ENCODE results near the gene RASL10A. TPM values are rescaled to one million over a fixed set of nuclear protein-coding genes. Genes with fewer than 3 reads are reported as not detected.

The RASL10A gene
- total and polyA plus RNA-seq, 2 donors from 2014 or later: 0.73 to 1.2 TPM

GRCh38 chr22:29313126-29313575 lies 2.3 kb downstream of the RASL10A start:
- FAIRE-seq: no peak
- TF ChIP-seq, protein P1, sequence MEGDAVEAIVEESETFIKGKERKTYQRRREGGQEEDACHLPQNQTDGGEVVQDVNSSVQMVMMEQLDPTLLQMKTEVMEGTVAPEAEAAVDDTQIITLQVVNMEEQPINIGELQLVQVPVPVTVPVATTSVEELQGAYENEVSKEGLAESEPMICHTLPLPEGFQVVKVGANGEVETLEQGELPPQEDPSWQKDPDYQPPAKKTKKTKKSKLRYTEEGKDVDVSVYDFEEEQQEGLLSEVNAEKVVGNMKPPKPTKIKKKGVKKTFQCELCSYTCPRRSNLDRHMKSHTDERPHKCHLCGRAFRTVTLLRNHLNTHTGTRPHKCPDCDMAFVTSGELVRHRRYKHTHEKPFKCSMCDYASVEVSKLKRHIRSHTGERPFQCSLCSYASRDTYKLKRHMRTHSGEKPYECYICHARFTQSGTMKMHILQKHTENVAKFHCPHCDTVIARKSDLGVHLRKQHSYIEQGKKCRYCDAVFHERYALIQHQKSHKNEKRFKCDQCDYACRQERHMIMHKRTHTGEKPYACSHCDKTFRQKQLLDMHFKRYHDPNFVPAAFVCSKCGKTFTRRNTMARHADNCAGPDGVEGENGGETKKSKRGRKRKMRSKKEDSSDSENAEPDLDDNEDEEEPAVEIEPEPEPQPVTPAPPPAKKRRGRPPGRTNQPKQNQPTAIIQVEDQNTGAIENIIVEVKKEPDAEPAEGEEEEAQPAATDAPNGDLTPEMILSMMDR (IDR thresholded peaks at IDR 0.05; ENCODE audit: borderline replicate concordance, extremely low read depth, insufficient read depth): peak; percentile 50
- peaks cover 16% of the 10 kb centered on the region for H3K27me3 ChIP-seq (ENCODE audit: control insufficient read depth, insufficient read depth, low read length)
- no peak overlapping the region for H3K4me3 ChIP-seq (ENCODE audit: low read length in 3 of 3)
- H3K4me1 ChIP-seq (ENCODE audit: control insufficient read depth in 2 of 3, insufficient read depth in 2 of 3, low read depth in 1 of 3, low read length in 3 of 3): peaks cover 0 to 36% (median under 1%) of the 10 kb centered on the region in 3 donors
- DNase-seq: peak in 4 of 5 donors; percentile 59 to 78 (median 75)
- H3K27ac ChIP-seq (ENCODE audit: low read depth in 2 of 2, low read length in 2 of 2): no peak overlapping the region
- intact Hi-C loops (cut with DNase I): no loop called here
- no peak overlapping the region for H3K9ac ChIP-seq (ENCODE audit: low read length in 3 of 3)
- H3K36me3 ChIP-seq (ENCODE audit: control insufficient read depth in 2 of 3, insufficient read depth in 3 of 3, low read length in 3 of 3): no peaks in the 10 kb centered on the region
- no peaks in the 10 kb centered on the region for H3K9me3 ChIP-seq (ENCODE audit: control insufficient read depth in 2 of 3, insufficient read depth in 1 of 3, low read length in 3 of 3)

DNA sequence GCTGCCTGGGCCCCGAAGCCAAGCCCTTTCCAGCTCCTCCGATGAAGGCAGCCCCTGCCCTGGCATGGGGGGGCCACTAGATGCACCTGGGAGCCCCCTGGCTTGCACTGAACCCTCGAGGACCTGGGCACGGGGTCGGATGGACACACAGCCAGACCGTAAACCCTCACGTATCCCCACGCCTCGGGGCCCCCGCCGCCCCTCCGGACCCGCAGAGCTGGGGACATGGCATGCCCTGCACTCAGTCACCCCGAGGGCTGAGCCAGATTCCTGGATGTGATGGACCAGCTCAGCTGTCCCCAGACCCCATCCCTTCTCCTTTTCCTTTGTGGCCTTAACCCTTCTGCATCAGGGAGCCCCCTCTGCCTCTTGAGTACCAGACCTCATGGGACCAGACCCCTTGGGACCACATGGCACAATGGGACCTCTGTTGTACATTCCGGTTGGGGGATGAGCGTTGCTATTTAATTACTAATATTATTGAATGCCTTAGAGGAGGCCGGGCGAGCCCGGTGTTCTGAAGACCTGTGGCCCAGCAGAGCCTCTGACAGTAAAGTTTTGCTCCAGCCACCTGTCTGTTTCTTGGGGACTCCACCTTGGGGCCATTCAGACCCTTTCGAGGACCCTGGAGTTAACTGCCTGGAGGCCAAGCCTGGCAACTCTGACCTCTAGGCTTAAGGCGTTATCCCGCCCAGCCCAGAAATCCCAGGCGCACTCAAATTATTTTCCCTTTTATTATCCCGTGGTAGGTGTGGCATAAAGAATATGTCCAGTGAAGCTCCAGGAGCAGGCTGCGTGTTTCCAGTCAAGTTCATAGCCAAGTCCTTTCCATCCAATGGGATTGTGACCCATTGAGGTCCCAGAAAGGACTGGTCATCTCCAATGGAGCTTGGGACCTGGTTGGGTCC lies 3.0 kb downstream of the RASL10A start:
- no peak overlapping the region for H3K27ac ChIP-seq (ENCODE audit: low read depth in 2 of 2, low read length in 2 of 2)

GRCh38 chr22:29311464-29312217 lies 3.9 kb downstream of the RASL10A start:
- H3K4me3 ChIP-seq (ENCODE audit: low read length in 3 of 3): no peak overlapping the region
- H3K9ac ChIP-seq (ENCODE audit: low read length in 3 of 3): no peak overlapping the region

More for the DNA sequence above, 3.0 kb downstream of the RASL10A start:
- no peaks in the 10 kb centered on the region for H3K36me3 ChIP-seq (ENCODE audit: control insufficient read depth in 2 of 3, insufficient read depth in 3 of 3, low read length in 3 of 3)
- no peaks in the 10 kb centered on the region for H3K9me3 ChIP-seq (ENCODE audit: control insufficient read depth in 2 of 3, insufficient read depth in 1 of 3, low read length in 3 of 3)
- DNase-seq (peak in 2 of 5 donors; percentile 58 to 68), FAIRE-seq (no peak)
- H3K4me1 ChIP-seq (ENCODE audit: control insufficient read depth in 2 of 3, insufficient read depth in 2 of 3, low read depth in 1 of 3, low read length in 3 of 3): peaks cover 0 to 41% (median 8%) of the 10 kb centered on the region in 3 donors
- intact Hi-C loops (cut with DNase I): no loop called here
- no peak overlapping the region for H3K4me3 ChIP-seq (ENCODE audit: low read length in 3 of 3)
- TF ChIP-seq, protein P1 (IDR thresholded peaks at IDR 0.05; ENCODE audit: borderline replicate concordance, extremely low read depth, insufficient read depth): no peak
- H3K27me3 ChIP-seq (ENCODE audit: control insufficient read depth, insufficient read depth, low read length): peaks cover 16% of the 10 kb centered on the region
- no peak overlapping the region for H3K9ac ChIP-seq (ENCODE audit: low read length in 3 of 3)

More at GRCh38 chr22:29311464-29312217, 3.9 kb downstream of the RASL10A start:
- H3K27ac ChIP-seq (ENCODE audit: low read depth in 2 of 2, low read length in 2 of 2): no peak overlapping the region
- no peak for FAIRE-seq
- H3K9me3 ChIP-seq (ENCODE audit: control insufficient read depth in 2 of 3, insufficient read depth in 1 of 3, low read length in 3 of 3): no peaks in the 10 kb centered on the region
- peaks cover 16% of the 10 kb centered on the region for H3K27me3 ChIP-seq (ENCODE audit: control insufficient read depth, insufficient read depth, low read length)
- H3K4me1 ChIP-seq (ENCODE audit: control insufficient read depth in 2 of 3, insufficient read depth in 2 of 3, low read depth in 1 of 3, low read length in 3 of 3): peaks cover 0 to 44% (median 8%) of the 10 kb centered on the region in 3 donors
- peak in 2 of 5 donors; percentile 76 to 84 for DNase-seq
- intact Hi-C loops (cut with DNase I): no loop called here
- no peaks in the 10 kb centered on the region for H3K36me3 ChIP-seq (ENCODE audit: control insufficient read depth in 2 of 3, insufficient read depth in 3 of 3, low read length in 3 of 3)
- TF ChIP-seq, protein P1 (IDR thresholded peaks at IDR 0.05; ENCODE audit: borderline replicate concordance, extremely low read depth, insufficient read depth): no peak

All from kidney (tissue), 14 donors.